ENCODE data around the gene EPB41L2.
A peak's percentile ranks its signal among the peaks of the same experiment; 100 is the strongest.
"Not testable (repeated sequence)": the region's sequence is repeated elsewhere in the genome, so short reads cannot be mapped to it uniquely, and the experiment has no call there.

Gene EPB41L2

GRCh38 chr6:131063028-131063763 lies at the start of gene EPB41L2:
EPB41L2 (minus strand) TSS chr6:131063245; CDS start chr6:130956485, 106,760 bp downstream.
- peak; percentile 28 for DNase-seq

GRCh38 chr6:131112249-131112648 lies 49.2 kb upstream of the EPB41L2 start:
- no peak for DNase-seq

- DNase-seq: no peak
Measured at GRCh38 chr6:131107151-131107550, 44.1 kb upstream of the EPB41L2 start.

GRCh38 chr6:131103901-131104300 lies 40.9 kb upstream of the EPB41L2 start:
- DNase-seq: no peak

- no peak for DNase-seq
Measured at GRCh38 chr6:131103296-131103695, 40.3 kb upstream of the EPB41L2 start.

GRCh38 chr6:131101911-131102680 lies 39.1 kb upstream of the EPB41L2 start:
- no peak for DNase-seq

GRCh38 chr6:131096786-131097185 lies 33.7 kb upstream of the EPB41L2 start:
- DNase-seq: no peak

GRCh38 chr6:131093334-131093733 lies 30.3 kb upstream of the EPB41L2 start:
- no peak for DNase-seq

- DNase-seq: not testable (repeated sequence)
Measured at GRCh38 chr6:131091944-131092343, 28.9 kb upstream of the EPB41L2 start.

- DNase-seq: not testable (repeated sequence)
Measured at GRCh38 chr6:131090339-131090738, 27.3 kb upstream of the EPB41L2 start.

GRCh38 chr6:131084982-131085381 lies 21.9 kb upstream of the EPB41L2 start:
- no peak for DNase-seq

GRCh38 chr6:131083687-131084086 lies 20.6 kb upstream of the EPB41L2 start:
- DNase-seq: no peak

GRCh38 chr6:131082335-131082734 lies 19.3 kb upstream of the EPB41L2 start:
- no peak for DNase-seq

- no peak for DNase-seq
Measured at GRCh38 chr6:131080084-131080483, 17.0 kb upstream of the EPB41L2 start.

GRCh38 chr6:131073577-131073976 lies 10.5 kb upstream of the EPB41L2 start:
- DNase-seq: no peak

- DNase-seq: no peak
Measured at GRCh38 chr6:131070061-131070460, 7.0 kb upstream of the EPB41L2 start.

- DNase-seq: no peak
Measured at GRCh38 chr6:131068165-131068564, 5.1 kb upstream of the EPB41L2 start.

GRCh38 chr6:131067521-131067920 lies 4.5 kb upstream of the EPB41L2 start:
- no peak for DNase-seq

GRCh38 chr6:131065824-131066171 lies 2.8 kb upstream of the EPB41L2 start:
- no peak for DNase-seq

- no peak for DNase-seq
Measured at GRCh38 chr6:131065112-131065823, 2.2 kb upstream of the EPB41L2 start.

GRCh38 chr6:131063764-131064272 lies 773 bp upstream of the EPB41L2 start:
- DNase-seq: no peak

GRCh38 chr6:131062241-131063027 lies 611 bp downstream of the EPB41L2 start:
- no peak for DNase-seq

- no peak for DNase-seq
Measured at GRCh38 chr6:131061751-131062119, 1.3 kb downstream of the EPB41L2 start.
